ENCODE results near the gene CAMKMT. TPM values are rescaled to one million over a fixed set of nuclear protein-coding genes. Genes with fewer than 3 reads are reported as not detected.

The CAMKMT gene
- total and polyA plus RNA-seq, 8 donors: 1.4 to 27.4 (median 6.2) TPM

GRCh38 chr2:44535376-44535775 is 173.6 kb downstream of the CAMKMT start:
- no peak for DNase-seq
- Histone ChIP-seq H3K4me1 (peaks cover 0 to 5% (median 0%) of the 10 kb centered on the region in 4 donors), H3K27ac (no peak overlapping the region), H3K4me3 (no peak overlapping the region), H3K36me3 (no peaks in the 10 kb centered on the region), H3K9me3 (no peaks in the 10 kb centered on the region), H3K27me3 (no peaks in the 10 kb centered on the region)
- intact Hi-C loops (cut with DNase I; ENCODE audit: low total_unique reads): no loop called here
- 79 to 97% (median 91%) methylated on average over 1 of the region's 1 CpG for whole genome bisulfite sequencing, 5 donors
- TF ChIP-seq POLR2A (IDR thresholded peaks at IDR 0.05) (no peak), POLR2AphosphoS5 (IDR thresholded peaks at IDR 0.05) (no peak), CTCF (IDR thresholded peaks at IDR 0.05) (no peak), EP300 (IDR thresholded peaks at IDR 0.05) (no peak)

GRCh38 chr2:44537264-44537663 is 175.5 kb downstream of the CAMKMT start:
- no peak for DNase-seq
- no peaks in the 10 kb centered on the region for H3K27me3 ChIP-seq
- H3K27ac ChIP-seq: no peak overlapping the region
- 85 to 97% (median 96%) methylated on average over 2 of the region's 2 CpGs for WGBS, 5 donors
- H3K4me3 ChIP-seq: no peak overlapping the region
- H3K36me3 ChIP-seq: no peaks in the 10 kb centered on the region
- H3K4me1 ChIP-seq: no peaks in the 10 kb centered on the region
- intact Hi-C loops (cut with DNase I; ENCODE audit: low total_unique reads): no loop called here
- no peaks in the 10 kb centered on the region for H3K9me3 ChIP-seq
- TF ChIP-seq POLR2A (IDR thresholded peaks at IDR 0.05) (no peak), EP300 (IDR thresholded peaks at IDR 0.05) (no peak), CTCF (IDR thresholded peaks at IDR 0.05) (no peak), POLR2AphosphoS5 (IDR thresholded peaks at IDR 0.05) (no peak)

GRCh38 chr2:44542520-44542919 is 180.8 kb downstream of the CAMKMT start:
- Histone ChIP-seq H3K27ac (no peak overlapping the region), H3K4me1 (peaks cover 0 to 5% (median 2%) of the 10 kb centered on the region in 4 donors), H3K4me3 (no peak overlapping the region), H3K9me3 (no peaks in the 10 kb centered on the region), H3K36me3 (no peaks in the 10 kb centered on the region), H3K27me3 (no peaks in the 10 kb centered on the region)
- no peak for DNase-seq
- 75 to 97% (median 92%) methylated on average over 2 of the region's 2 CpGs for WGBS, 5 donors
- no peak for TF ChIP-seq EP300 (IDR thresholded peaks at IDR 0.05)
- TF ChIP-seq CTCF (IDR thresholded peaks at IDR 0.05): no peak
- TF ChIP-seq POLR2A (IDR thresholded peaks at IDR 0.05): no peak
- no peak for TF ChIP-seq POLR2AphosphoS5 (IDR thresholded peaks at IDR 0.05)
- intact Hi-C loops (cut with DNase I; ENCODE audit: low total_unique reads): no loop called here

- intact Hi-C loops (cut with DNase I; ENCODE audit: low total_unique reads): no loop called here
- H3K4me3 ChIP-seq: no peak overlapping the region
- no peaks in the 10 kb centered on the region for H3K27me3 ChIP-seq
- no peaks in the 10 kb centered on the region for H3K36me3 ChIP-seq
- TF ChIP-seq POLR2A (IDR thresholded peaks at IDR 0.05) (no peak), CTCF (IDR thresholded peaks at IDR 0.05) (no peak), EP300 (IDR thresholded peaks at IDR 0.05) (no peak), POLR2AphosphoS5 (IDR thresholded peaks at IDR 0.05) (no peak)
- peaks cover 0 to 5% (median 2%) of the 10 kb centered on the region in 4 donors for H3K4me1 ChIP-seq
- 49 to 76% (median 64%) methylated on average over 2 of the region's 2 CpGs for WGBS, 5 donors
- no peak overlapping the region for H3K27ac ChIP-seq
- peak in 1 of 2 donors; percentile 36 for DNase-seq
- no peaks in the 10 kb centered on the region for H3K9me3 ChIP-seq
Measured at GRCh38 chr2:44543773-44544725, 182.3 kb downstream of the CAMKMT start.
